Stimulated activated CD4-positive, alpha-beta T cell treated with anti-CD3 and anti-CD28 coated beads, Interleukin-2, amount 100 ng/mL, for 4 hours (primary cell): Measurements from ENCODE around the gene SLC35E4.
"Not testable (repeated sequence)": the region's sequence is repeated elsewhere in the genome, so short reads cannot be mapped to it uniquely, and the experiment has no call there.

ENCODE experiments used
- DNase-seq: peaks from one replicate; pipeline ENCODE4 v3.0.0-alpha.2; 2020; ENCODE audit warnings: low read depth

SLC35E4 gene

DNA sequence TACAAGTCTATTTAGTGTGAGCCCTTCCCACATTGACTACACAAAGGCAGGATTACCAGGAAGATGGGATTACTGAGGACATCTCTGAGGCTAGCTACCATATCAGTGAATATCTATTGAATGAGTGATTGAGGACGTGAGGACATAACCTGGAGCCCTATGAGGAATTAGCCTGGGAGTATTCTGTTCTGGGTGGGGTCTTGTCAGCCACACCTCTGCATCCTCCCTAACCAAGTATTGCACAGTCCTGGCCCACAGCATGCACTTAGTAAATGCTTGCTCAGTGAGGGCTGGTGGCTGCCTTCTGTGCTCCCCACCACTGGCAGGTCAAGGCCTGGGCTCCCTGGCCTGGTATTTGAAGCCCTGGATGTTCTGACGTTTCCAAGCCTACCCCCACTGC is 17.3 kb downstream of the SLC35E4 start:
- DNase-seq: no peak

DNA sequence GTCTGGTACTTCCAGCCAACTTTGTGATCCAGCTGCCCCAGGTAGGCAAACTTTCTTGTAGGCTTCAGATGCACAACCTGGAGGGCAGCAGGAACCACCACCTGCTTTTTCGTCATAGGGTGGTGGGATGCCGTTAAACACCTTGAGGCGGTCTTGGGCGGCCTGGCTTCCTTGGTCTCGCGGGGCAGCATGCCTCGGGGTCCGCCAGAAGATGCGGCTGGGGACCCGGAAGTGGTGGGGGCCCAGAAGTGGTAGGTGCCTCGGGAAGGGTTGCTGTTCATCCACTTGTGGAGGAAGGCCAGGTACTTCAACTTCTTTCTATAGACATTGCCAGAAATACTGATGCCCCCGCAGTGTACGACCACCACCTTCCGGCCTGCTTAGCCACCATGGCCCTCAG is 18.8 kb downstream of the SLC35E4 start:
- DNase-seq: no peak

DNA sequence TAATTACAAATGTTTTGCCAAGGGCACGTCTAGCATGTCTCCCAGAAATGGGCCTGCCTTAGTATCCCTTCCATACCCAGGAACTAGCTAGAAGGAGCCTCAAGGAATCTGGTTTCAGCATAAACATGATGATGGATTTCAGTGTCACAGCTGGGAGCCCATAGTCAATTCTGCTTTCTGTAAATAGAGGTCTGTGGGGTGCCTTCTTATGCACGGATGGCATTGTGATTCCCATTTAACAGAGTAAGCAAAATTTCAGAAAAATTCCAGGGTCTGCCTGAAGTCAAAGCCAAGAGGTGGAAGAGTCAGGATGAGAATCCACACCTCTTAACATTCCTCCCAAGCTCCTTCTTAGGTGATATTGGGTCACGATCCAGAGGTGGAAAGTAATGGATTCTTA is 20.0 kb downstream of the SLC35E4 start:
- no peak for DNase-seq

DNA sequence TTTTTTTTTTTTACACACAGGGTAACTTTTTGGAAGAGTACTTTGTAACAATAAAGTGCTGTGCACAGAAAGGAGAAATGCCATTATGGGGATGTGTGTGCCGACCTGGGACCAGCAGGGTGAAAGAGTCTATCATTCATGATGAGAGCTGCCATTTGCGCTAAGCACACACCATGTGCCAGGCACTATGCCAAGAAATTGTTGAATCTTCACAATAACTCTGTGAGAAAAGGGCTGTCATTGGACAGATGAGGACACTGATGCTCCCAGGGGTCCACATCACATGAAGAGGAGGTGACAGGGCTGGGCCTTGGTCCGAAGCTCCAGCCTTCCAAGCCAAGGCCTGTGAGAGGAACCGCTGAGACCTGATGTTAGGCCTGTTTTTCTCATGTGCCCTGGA is 26.5 kb downstream of the SLC35E4 start:
- DNase-seq: no peak

DNA sequence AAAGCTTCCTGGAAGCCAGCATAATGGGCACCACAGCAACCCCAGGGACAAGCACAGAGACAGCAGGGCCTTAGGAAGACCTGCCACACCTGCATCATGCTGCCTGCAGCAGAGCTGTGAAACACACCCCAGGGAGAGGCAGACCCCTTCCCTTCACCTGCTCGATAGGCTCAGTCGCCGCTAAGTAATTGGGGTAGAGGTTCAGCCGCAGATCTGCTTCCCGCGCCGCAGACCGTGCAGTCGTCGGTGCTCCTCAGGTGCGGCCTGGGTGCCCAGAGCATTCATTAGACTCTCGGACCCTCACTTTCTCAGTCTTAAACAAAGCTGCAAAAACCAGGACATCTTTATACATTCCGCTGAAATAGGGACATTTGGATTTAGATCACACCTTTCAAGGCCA is 29.2 kb downstream of the SLC35E4 start:
- no peak for DNase-seq

DNA sequence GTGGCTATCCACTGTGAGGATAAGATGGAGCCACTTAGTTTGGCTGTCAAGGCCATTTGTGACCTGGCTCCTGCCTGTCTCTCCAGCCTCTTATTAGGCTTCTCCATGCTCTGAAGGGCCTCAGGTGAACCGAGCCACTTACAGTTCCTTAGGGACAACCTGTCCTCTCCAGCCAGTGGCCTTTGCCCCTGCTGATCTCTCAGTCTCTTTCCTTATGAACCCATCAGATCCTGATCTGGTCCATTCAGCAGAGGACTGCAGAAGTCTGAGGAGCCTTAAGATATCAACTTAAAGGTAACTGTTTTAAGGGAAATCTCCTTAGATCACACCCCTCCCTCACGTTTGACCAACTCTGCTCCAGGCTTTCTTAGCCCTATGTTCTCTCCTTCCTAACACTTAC is 29.7 kb downstream of the SLC35E4 start:
- no peak for DNase-seq

DNA sequence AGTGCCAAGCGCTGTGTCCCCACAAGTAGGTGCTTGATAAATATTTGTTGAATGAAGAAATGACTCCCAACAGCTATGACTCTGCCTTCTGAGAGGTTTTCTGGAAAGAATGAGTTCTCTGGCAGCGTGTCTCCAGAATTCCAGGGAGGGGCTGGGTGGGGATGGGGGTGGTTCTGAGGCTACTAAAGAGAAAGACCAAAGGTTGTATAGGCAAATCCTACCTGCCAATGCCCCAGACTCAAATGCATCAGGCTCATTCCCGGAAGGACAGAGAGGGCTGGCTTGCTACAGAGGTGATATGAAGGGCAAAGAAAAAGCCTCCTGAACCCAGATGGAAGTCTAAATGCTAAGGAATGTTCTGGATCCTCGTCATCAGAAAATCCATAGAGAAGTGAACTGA is 30.2 kb downstream of the SLC35E4 start:
- no peak for DNase-seq

DNA sequence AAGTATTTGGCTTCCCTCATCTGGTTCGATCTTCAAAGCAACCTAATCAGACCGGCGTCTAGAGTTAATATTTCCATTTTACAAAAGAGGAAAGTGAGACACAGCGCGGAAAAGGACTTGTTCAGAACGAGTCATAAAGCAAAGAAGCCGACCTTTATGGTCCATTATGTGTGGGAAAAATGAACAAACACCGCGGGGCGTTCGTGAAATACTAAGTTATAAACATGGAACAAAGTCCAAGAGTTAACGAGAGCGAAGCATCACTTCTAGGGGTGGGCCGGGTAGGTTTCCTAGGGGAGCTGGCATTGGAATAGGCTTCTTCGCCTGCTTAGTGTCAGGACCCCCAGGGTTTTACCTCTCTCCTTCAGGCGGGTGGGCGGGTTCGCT is 31.5 kb downstream of the SLC35E4 start:
- DNase-seq: peak; percentile 25

DNA sequence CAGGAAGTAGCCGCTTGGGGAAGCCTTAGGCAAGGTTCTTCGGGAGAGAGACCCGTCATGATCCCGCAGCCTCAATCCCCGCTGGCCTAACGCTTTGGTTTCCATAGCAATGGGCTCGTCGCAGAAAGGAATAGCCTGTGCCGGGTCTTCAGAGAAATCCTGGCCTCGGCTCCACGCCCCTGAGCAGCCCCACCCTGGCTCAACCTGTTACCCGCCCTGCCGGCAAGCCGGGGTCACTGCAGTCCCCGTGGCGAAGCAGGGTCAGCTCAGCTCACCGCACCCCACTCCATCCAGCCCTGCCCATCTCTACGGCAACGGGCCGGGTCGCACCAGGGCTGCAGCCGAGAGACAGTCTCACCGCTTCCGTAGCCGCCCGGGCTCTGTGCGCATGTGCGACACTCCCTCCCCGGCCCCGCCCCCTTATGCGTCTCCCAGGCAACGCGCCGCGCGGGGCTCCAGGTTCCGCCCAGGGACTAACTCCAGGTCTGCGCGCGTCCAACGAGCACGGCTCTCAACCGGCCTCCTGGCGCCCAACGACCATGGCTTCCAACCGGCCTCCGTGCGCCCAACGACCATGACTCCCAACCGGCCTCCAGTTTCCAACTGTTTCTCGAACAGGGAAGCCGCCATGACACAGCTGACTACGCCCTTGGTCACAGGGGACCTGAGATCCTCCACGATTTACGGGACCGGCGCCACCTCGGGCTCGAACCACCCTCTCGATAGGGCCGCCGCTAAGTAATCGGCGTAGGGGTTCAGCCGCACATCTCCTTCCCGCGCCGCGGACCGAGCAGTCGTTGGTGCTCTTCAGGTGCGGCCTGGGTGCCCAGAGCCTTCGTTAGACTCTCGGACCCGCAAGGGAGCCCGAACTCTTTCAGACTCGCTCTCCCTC is 32.2 kb downstream of the SLC35E4 start, which contains the start of gene DUSP18:
Gene DUSP18, minus strand, starts transcription at position 382 of the 892 bp plus-strand sequence. CDS start 3,872 bp downstream, outside the sequence.
- peak; percentile 88 for DNase-seq

DNA sequence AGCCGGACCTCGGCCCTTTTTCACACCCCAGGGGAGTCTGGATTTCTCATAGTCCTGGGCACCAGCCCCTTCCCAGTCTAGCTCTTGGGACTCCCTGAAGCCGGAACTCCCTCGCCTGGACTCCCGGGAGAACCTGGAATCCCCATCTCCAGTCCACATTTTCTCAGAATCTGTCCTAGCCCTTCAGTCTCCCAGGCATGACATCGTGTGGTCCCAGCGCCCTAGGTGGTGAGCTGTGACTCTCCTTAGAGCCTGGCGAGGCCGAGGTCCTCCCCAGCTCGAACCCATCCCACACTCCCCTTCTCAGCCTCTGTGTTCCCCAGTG is 32.8 kb downstream of the SLC35E4 start:
- DNase-seq: no peak

DNA sequence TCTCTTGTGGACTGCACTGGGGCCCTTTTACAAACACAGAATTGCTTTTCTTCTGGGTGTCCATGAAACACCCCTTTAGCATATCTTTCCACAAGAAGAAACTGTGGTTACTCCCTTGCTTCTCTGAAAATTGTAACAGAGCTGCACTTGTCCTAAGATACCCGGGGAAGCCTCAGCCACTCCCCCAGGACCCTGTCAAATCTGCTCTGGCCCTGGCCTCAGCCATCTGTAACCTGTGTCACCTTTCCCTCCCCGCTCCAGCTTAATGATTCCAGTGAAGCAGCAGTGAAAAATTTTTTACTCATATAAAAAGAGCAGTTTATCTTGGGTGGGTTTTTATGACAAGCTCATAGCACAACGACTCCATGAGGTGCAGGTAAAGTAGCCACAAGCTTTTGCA is 35.5 kb downstream of the SLC35E4 start:
- DNase-seq: no peak

DNA sequence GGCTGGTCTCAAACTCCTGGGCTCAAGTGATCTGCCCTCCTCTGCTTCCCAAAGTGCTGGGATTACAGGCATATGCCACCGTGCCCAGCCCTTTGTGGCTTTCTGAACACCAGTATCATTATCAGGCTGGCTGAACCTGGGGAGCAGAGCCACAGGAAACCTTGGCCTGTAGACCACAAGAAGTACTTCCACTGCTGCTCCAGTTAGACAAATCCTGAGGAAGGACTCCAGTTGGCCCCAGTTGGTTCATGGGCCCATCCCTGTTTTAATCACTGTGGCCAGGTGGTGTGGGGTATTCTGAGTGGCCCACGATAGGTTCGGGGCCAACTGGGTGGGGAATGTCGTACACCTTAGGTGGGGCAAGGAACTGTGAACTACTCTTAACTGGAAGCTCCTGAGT is 37.6 kb downstream of the SLC35E4 start:
- no peak for DNase-seq

DNA sequence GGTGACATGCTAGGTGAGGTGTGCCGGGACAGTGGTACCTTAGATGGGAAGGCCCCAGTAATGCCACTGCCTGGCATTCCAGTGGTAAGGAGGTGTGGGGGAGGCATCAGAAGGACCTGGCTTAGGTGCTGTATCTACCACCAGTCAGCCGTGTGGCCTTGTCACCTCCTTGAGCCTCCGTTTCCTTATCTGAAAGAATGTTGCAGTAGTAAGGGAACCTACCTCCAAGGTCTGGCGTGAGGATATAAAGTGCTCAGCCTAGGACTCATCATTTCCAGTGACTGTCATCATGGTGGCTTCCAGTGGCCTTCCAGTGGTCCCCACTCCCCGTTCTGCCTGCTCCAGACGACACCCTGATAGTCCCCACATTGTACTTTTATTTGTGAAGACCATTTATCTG is 38.9 kb downstream of the SLC35E4 start:
- no peak for DNase-seq

DNA sequence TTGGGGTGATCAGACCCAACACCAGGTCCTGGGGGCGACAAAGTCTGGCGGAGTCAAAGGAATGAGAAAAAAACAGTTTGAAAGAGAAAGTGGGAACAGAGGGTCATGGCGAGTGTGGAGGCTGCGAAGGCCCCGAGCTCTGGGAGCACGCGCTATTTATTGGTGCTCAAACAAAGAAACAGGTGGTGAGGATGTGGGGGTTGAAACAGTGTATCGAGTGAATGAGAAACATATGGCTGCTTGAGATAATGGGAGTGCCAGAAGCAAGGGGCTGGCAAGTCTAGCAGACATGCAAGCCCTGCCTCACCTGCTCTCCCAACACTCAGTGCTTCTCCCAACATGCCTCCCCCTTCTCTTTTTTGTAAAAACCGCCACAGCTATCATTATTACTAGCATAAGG is 39.9 kb downstream of the SLC35E4 start:
- DNase-seq: no peak

DNA sequence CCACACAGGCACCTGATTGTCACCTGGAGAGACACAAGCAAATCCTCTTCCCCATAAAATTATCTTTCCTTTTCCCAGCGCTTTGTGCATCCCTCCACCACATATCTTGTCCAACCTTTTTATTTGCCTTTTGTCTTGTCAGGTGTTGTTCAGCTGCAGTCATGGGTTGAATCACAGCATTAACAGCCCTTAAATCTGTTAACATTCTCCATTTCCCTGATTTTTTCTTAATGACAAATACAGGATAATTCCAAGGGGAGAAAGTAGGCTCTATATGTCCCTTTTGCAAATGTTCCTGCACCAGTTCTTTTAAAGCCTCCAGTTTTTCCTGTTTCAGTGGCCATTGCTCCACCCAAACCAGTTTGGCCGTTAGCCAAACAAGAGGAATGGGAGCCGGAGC is 41.0 kb downstream of the SLC35E4 start:
- DNase-seq: not testable (repeated sequence)

DNA sequence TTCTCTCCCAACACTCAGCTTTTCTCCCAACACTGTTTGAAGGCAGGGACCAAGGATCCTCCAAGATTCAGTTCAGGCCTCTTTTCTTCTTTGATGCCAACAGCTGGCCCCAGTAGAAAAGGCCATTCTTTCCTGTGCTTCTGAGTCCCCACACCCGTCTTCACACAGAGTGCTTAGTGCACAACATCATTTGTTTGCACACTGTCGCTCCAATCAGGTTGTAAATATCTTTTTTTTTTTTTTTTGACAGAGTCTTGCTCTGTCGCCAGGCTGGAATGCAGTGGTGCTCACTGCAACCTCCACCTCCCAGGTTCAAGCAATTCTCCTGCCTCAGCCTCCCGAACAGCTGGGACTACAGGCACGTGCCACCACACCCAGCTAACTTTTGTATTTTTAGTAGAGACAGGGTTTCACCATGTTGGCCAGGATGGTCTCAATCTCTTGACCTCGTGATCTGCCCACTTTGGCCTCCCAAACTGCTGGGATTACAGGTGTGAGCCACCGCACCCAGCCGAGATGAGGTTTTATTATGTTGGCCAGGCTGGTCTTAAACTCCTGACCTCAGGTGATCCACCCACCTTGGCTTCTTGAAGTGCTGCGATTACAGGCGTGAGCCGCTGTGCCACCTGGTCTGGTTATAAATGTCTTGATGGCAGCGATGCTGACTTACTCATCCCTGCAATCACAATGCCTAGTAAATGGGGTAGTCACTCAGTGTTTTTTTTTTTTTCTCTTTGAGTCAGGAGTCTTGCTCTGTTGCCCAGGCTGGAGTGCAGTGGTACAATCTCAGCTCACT is 44.5 kb downstream of the SLC35E4 start:
- DNase-seq: not testable (repeated sequence)

DNA sequence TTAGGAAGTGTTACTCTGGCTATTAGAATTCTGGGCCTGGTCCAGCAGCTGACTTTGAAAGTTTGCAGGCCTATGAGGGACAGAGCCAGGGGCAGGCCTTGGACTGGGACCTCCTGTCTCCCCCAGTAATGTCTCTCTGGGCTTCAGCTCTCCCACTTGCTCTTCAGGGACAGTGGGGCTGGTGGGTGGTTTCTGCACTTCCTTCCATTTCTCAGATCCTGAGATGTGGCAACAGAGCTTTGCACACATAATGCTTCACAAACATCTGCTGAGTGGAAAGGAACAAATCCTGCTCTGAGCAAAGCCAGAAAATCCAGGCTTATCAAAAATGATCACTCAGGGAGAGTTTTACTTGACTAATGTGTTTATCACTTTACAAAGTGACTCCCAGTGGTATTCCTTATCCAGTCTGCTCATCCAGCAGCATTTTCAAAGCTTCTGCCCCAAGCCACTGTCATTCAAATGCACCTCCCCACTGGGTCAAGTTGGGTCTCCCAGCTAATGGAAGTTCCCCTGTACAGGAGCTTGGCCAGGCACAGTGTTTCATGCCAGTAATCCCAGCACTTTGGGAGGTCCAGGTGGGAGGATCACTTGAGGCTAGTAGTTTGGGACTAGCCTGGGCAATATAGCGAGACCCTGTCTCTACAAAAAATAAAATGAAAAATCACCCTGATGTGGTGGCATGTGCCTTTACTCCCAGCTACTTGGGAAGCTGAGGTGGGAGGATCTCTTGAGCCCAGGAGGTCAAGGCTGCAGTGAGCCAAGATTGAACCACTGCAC is 45.6 kb downstream of the SLC35E4 start:
- no peak for DNase-seq

DNA sequence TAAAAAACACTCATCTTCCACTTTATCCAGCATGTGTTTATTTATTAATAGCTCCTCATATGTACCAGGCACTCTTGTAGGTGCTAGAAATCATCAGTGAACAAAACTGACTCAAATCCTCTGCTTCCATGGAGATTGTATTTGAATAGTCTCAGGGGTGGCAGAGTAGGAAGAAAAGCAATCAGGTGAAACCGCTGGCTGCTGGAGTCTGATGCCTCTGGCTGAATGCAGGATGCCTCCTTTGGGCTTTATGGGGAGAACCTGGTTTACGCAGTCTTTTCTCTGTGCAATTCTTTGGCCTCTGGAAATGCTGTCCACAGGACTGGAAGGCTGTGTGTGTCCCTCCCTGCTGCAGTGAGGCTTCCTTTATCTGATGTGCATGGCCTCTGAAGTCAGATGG is 46.2 kb downstream of the SLC35E4 start:
- no peak for DNase-seq

DNA sequence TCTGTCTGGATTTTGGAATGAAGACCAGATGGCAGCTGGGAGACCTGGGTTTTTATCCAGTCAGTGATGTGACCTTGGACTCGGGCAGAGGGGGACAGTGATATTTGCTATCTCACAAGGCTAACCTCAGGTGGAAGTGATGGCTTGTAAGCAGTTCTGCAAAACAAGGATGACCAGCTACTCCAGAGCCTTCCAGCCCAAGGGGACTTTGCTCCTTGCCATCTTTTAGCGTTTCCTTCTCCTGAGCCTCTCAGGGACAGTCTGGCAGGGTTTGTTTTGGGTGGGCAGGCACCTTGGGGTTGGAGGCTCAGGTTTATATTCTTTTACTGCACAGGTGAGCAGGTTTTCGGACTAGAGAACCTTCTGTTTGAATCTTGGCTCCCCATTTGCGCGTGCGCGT is 49.6 kb downstream of the SLC35E4 start:
- DNase-seq: no peak

DNA sequence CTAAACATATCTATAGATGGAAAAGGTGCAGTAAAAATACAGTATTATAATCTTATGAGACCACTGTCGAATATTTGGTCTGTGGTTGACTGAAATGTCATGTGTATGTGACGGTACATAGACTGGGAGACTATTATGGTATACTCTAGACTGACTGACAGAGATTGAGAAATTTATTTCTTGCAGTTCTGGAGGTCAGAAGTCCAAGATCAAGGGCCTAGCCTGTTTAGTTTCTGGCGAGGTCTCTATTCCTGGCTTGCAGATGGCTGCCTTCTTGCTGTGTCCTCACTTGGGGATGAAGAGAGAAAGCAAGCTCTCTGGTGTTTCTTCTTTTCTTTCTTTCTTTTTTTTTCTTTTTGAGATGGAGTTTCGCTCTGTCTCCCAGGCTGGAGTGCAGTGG is 51.8 kb downstream of the SLC35E4 start:
- DNase-seq: no peak

DNA sequence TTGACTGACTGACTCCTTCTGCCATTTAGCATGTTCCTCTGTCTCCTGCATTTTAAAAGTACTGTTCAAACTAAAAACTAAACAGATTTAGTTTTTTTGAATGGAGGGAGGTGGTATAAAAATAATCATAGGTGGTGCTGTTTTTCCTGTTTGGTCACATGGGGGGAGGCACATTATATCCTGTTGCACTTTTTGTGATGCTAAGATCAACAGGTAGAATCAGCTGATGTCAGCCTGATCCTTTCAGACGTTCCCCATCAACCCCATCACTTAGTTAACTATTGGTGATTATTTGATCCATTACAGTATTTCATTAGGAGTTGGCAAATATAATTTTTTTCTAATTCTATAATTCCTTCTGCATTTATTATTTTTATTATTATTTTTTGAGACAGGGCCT is 54.0 kb downstream of the SLC35E4 start:
- no peak for DNase-seq

DNA sequence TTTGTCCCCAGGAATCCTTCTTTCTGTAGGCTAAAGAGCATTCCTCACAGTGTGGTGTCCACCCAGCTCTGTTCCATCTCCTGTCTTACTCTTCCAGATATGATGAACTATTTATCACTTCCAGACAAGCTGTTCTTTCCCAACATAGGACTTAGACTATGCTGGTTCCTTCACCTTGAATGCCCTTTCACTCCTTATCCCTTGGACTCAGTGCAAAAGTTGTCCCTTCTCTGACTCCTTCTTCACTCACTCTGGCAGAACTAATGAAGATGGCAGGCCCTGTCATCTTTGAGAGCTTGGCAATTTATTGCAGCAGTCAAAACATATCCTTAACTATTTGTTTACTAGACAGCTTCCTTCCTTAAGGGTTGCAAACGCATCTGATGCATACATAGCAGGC is 55.6 kb downstream of the SLC35E4 start:
- no peak for DNase-seq

DNA sequence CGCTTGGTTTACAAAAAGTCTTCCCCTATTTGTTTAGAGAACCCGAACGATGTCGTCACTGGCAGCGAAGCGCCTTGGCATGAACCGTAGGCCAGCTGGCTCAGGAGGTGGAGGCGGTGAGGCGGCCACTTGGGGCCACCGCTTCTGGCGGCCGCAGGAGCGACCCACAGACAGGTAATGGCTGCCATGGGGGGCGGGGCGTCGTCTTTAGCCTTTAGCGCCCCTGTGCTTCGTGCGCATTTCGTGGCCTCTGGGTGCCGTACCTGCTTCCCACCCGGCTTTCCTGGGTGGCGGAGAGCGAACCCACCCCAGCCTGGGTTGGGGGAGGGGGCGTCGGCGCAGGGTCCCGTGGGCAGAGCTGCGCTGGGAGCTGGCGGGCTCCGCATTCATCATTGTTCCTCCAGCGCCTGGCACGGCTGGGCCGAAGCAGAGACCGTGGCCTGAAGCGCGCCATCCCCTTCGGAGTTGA is 58.6 kb downstream of the SLC35E4 start:
- peak; percentile 33 for DNase-seq
